ENCODE measurements around the gene REEP6. TPM values are rescaled to one million over a fixed set of nuclear protein-coding genes. Genes with fewer than 3 reads are reported as not detected.

The REEP6 gene
- total RNA-seq, 1 donor from 2014 or later: 1.7 TPM

DNA sequence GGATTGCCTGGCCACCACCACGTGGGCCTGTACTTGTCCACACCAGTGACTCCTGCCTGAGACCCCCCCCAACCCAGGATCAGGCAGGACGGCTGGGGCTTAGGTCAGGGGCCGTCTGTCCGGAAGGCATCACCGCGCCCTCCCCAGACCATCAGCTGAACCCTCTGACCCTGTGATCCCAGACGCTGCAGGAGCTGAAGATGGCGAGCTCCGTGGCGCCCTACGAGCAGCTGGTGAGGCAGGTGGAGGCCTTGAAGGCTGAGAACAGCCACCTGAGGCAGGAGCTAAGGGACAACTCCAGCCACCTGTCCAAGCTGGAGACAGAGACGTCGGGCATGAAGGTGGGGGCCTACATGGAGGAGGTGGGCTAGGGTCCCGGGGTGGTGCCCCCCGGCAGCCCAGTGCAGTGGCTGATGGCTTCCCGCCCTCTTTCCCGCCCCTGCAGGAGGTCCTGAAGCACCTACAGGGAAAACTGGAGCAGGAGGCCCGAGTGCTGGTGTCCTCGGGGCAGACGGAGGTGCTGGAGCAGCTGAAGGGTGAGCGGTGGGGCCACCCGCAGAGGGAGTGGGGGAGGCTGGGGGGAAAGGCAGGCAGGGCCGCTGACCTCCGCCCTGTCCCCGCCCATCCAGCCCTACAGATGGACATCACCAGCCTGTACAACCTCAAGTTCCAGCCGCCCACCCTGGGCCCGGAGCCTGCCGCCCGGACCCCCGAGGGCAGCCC lies 38.0 kb upstream of the REEP6 start:
- DNase-seq: no peak
- intact Hi-C loops (cut with micrococcal nuclease): no loop called here
- Mint-ChIP-seq H3K4me3 (no peak overlapping the region), H3K36me3 (ENCODE audit: low read depth) (peaks cover 2% of the 10 kb centered on the region), H3K27ac (no peak overlapping the region), H3K4me1 (peaks cover 9% of the 10 kb centered on the region), H3K9me3 (no peaks in the 10 kb centered on the region), H3K27me3 (peaks cover 54% of the 10 kb centered on the region)

DNA sequence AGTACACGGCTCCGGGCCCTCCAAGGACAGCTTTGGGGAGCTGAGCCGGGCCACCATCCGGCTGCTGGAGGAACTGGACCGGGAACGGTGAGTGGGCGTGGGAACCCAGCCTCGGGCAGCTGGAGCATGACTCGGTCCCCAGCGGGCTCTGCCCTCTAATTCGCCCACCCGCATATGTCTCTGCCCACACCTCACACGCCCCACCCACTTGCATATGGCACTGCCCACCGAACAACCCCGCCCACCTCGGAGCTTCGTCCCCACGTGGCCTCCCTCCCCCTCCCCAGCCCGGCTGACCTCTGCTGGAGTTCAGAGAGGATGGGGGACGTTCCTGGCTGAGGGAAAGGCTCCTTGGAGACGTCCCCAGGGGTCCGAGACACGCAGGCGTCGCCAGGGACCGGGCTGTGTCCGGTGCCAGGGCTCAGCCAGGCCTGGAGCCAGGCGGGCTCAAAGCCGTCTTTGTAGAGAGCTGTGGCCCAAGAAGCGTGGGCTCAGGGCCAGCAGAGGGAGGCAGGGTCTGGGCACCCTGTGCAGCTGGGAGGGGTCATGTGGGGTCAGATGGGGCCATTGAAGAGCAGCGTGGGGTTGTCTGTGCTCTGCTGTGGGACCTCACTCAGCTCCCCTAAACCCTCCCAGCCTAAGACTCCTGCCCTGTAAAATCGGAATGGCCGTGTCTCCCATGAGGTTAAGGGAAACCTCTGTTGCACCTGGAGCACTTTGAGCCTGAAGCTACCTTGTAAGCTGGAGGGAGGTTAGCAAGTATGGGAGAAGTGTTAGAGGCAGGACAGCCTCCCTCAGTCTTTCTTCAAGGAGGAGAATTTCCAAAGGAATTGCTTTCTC lies 37.2 kb upstream of the REEP6 start:
- Mint-ChIP-seq H3K4me1 (peaks cover 9% of the 10 kb centered on the region), H3K4me3 (no peak overlapping the region), H3K9me3 (no peaks in the 10 kb centered on the region), H3K36me3 (ENCODE audit: low read depth) (peaks cover 2% of the 10 kb centered on the region), H3K27me3 (peaks cover 54% of the 10 kb centered on the region), H3K27ac (no peak overlapping the region)
- no peak for DNase-seq
- intact Hi-C loops (cut with micrococcal nuclease): no loop called here

DNA sequence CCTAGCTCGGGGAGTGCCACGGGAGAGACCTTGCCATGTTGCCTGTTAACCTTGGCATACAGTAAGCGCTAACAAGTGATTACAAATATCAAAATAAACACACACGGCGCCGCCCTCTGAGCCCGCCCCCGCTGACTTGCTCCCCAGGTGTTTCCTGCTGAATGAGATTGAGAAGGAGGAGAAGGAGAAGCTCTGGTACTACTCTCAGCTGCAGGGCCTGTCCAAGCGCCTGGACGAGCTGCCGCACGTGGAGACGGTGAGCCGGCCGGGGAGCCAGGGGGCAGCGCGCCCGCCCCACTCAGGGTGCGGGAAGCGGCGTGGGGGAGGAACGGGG lies 36.0 kb upstream of the REEP6 start:
- Mint-ChIP-seq H3K27ac (no peak overlapping the region), H3K27me3 (peaks cover 52% of the 10 kb centered on the region), H3K4me3 (no peak overlapping the region), H3K36me3 (ENCODE audit: low read depth) (peaks cover 2% of the 10 kb centered on the region), H3K4me1 (peaks cover 9% of the 10 kb centered on the region), H3K9me3 (no peaks in the 10 kb centered on the region)
- intact Hi-C loops (cut with micrococcal nuclease): no loop called here
- no peak for DNase-seq

DNA sequence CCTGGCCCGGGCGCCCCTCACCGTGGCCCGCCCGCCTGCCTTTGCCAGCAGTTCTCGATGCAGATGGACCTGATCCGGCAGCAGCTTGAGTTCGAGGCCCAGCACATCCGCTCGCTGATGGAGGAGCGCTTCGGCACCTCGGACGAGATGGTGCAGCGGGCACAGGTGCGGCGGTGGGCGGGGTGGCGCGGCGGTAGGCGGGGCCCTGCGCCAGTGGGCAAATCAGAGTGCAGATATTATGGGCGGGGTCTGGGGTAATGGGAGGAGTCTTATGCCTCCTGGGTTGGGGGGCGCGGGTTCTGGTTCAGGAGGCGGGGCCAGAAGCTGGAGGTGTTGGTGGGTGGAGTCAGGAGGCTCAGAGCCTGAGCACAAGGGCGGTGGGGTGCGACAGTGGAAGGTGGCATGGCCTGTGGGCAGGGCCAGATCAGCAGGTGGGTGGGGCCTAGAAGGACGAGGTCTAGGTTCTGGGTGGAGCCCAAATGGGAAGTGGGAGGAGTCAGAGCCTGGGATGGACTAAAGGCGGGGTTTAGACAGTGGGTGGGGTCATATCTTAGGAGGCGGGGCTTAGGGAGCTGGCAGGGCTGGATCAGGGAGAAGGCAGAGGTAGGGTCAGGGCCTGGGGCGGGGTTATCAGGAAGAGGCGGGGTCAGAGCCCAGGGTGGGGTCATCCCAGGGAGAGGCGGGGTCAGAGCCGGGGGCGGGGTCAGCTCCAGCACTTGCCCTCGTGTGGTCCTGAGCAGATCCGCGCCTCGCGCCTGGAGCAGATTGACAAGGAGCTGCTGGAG lies 35.5 kb upstream of the REEP6 start:
- intact Hi-C loops (cut with micrococcal nuclease): no loop called here
- H3K9me3 Mint-ChIP-seq: no peaks in the 10 kb centered on the region
- peak; percentile 88 for DNase-seq
- peaks cover 9% of the 10 kb centered on the region for H3K4me1 Mint-ChIP-seq
- H3K27ac Mint-ChIP-seq: peak overlapping the region; percentile 49
- peak overlapping the region; percentile 48 for H3K4me3 Mint-ChIP-seq
- H3K36me3 Mint-ChIP-seq (ENCODE audit: low read depth): peaks cover 2% of the 10 kb centered on the region
- H3K27me3 Mint-ChIP-seq: peaks cover 49% of the 10 kb centered on the region

DNA sequence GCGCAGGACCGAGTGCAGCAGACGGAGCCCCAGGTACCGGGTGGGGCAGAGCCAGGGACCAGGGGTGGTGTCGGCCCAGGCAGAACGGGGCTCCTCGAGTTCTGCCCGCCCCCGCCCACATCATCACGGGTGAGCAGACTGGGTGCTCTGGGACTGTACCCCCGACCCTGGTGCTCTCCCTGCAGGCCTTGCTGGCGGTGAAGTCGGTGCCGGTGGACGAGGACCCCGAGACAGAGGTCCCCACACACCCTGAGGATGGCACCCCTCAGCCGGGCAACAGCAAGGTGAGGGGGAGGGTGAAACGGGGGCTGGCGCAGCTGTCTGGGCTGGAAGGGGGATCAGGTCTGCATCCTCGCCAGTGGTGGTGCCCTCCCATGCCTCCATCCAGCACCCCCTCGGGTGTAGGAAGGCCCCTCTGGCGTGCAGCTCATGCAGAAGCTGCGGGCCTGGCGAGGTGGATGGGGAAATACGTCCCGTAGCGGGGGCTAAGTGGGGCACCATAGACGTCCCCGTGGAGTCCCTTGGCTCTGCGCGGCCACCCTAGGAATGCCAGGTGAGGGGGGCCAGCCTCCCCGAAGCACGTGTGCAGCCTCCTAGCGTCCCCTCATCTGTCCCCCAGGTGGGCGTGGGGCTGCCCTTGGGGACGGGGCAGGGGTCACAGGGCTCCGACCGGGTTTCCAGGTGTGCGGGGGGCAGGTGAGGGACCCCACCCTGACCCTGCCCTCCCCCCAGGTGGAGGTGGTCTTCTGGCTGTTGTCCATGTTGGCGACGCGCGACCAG lies 34.7 kb upstream of the REEP6 start:
- Mint-ChIP-seq H3K4me1 (peaks cover 7% of the 10 kb centered on the region), H3K9me3 (no peaks in the 10 kb centered on the region), H3K36me3 (ENCODE audit: low read depth) (peaks cover 2% of the 10 kb centered on the region), H3K4me3 (no peak overlapping the region), H3K27ac (no peak overlapping the region), H3K27me3 (peaks cover 41% of the 10 kb centered on the region)
- DNase-seq: no peak
- intact Hi-C loops (cut with micrococcal nuclease): no loop called here

DNA sequence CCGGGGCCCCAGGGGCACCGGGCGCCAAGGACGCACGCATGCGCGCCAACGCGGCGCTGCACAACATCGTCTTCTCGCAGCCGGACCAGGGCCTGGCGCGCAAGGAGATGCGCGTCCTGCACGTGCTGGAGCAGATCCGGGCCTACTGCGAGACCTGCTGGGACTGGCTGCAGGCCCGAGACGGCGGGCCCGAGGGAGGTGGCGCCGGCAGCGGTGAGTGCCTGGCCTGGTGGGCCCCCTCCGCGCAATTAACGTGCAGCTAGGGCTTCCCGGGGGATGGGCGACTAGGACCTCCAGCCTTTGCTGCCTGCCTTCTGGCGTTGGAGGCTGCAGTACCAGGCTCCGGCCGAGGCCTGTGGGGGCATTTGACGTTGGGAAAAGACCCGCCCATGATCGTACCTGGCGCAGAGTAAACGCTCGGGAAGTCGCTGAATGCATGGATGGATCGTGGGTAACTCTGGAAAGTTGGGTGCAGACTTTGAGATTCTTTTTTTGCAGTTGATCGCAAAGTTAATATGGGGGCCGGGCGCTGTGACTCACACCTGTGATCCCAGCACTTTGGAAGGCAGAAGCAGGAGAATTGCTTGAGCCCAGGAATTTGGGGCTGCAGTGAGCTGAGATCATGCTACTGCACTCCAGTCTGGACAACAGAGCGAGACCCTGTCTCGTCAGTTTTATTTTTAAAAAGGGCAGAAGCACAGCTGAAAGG lies 33.8 kb upstream of the REEP6 start:
- Mint-ChIP-seq H3K4me3 (no peak overlapping the region), H3K27ac (peak overlapping the region; percentile 37), H3K9me3 (no peaks in the 10 kb centered on the region), H3K4me1 (peaks cover 7% of the 10 kb centered on the region), H3K36me3 (ENCODE audit: low read depth) (peaks cover 2% of the 10 kb centered on the region), H3K27me3 (peaks cover 36% of the 10 kb centered on the region)
- no peak for DNase-seq
- intact Hi-C loops (cut with micrococcal nuclease): no loop called here

DNA sequence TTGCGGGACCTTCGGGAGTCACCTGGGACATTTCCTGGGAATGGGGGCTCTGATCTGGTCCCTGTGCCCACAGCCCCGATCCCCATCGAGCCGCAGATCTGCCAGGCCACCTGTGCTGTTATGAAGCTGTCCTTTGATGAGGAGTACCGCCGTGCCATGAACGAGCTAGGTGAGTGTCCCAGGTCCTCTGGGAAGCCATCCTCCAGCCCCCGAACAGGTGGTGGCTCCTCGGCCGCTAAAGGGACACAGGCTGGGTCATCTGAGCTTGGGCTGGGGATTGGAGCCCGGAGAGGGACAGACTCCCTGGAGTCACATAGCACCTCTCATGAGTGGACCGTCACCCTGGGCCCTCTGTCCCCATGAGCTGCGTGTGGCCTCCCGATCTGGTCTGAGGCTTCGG lies 33.1 kb upstream of the REEP6 start:
- DNase-seq: no peak
- intact Hi-C loops (cut with micrococcal nuclease): no loop called here
- Mint-ChIP-seq H3K4me1 (peaks cover 7% of the 10 kb centered on the region), H3K4me3 (no peak overlapping the region), H3K36me3 (ENCODE audit: low read depth) (peaks cover 2% of the 10 kb centered on the region), H3K27ac (no peak overlapping the region), H3K9me3 (no peaks in the 10 kb centered on the region), H3K27me3 (peaks cover 32% of the 10 kb centered on the region)

DNA sequence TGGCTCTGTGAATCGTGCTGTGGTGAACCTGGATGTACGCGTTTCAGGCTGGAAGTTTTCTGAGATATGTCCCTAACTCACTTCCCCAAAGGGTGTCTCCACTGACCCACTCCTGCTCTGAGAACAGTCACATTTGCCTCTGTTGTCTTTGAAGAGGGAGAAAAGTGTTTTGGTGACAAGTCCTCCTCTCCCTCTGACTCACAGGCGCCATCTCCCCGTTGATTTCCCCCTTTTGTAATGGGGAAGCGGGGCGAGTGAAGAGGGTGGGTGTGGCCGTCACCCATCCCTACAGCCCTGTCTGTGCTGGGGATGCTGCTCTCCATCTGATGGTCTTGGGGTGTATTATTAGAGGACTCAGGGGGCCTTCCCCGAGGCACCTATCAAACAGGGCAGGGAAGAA lies 31.5 kb upstream of the REEP6 start:
- no peak overlapping the region for H3K27ac Mint-ChIP-seq
- peaks cover 25% of the 10 kb centered on the region for H3K27me3 Mint-ChIP-seq
- H3K9me3 Mint-ChIP-seq: no peaks in the 10 kb centered on the region
- no peak for DNase-seq
- intact Hi-C loops (cut with micrococcal nuclease): no loop called here
- H3K4me1 Mint-ChIP-seq: peaks cover 7% of the 10 kb centered on the region
- H3K4me3 Mint-ChIP-seq: no peak overlapping the region
- H3K36me3 Mint-ChIP-seq (ENCODE audit: low read depth): peaks cover 2% of the 10 kb centered on the region

DNA sequence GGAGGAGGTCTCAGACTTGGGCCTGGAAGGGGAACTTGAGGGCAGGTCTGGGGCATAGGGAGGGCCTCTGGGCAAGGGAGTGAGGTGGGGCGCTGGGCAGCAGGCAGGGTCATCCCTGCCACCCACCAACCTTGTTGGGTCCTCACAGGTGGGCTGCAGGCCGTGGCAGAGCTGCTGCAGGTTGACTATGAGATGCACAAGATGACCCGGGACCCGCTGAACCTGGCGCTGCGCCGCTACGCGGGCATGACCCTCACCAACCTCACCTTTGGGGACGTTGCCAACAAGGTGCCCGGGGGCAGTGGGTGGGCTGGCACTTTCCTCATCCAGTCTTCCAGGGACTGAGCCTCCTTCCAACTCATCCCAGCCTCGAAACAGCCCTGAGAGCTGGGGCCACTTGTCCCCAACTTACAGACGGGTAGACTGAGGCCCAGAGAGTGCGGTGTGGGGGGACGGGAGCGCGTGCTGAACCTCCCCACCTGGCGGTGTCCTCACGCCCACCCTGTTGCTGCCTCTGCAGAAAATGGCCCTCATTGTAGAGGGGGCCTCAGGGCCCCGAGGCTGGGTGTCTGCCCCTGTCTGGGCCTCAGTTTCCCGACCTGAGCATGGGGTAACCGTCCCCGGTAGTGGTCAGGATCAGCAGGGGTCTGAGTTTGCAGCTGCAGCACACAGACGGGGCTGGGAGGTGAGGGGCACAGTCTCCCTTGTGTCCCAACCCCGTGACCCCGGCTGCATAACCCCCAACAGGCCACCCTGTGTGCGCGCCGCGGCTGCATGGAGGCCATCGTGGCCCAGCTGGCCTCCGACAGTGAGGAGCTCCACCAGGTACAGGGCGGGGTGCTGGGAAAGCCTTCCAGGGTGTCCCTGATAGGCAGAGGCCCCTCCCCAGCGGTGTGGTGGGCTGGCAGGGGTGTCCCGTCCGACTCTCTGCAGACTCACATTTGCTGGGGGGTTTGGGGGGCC lies 30.7 kb upstream of the REEP6 start:
- H3K27ac Mint-ChIP-seq: no peak overlapping the region
- intact Hi-C loops (cut with micrococcal nuclease): no loop called here
- H3K27me3 Mint-ChIP-seq: peaks cover 20% of the 10 kb centered on the region
- H3K9me3 Mint-ChIP-seq: no peaks in the 10 kb centered on the region
- no peak overlapping the region for H3K4me3 Mint-ChIP-seq
- peaks cover 4% of the 10 kb centered on the region for H3K4me1 Mint-ChIP-seq
- no peak for DNase-seq
- peaks cover 2% of the 10 kb centered on the region for H3K36me3 Mint-ChIP-seq (ENCODE audit: low read depth)

DNA sequence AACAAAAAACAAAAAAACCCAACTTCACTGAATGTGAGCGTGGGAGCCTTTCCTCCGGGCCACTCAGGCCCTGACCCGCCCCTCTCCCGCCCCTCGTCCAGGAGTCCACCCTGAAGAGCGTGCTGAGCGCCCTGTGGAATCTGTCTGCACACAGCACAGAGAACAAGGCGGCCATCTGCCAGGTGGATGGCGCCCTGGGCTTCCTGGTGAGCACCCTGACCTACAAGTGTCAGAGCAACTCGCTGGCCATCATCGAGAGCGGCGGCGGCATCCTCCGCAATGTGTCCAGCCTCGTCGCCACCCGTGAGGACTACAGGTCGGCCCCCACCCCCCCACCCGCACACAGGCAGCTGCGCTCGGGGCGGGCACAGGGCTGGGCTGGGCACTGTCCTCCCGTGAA lies 29.1 kb upstream of the REEP6 start:
- Mint-ChIP-seq H3K4me3 (no peak overlapping the region), H3K9me3 (no peaks in the 10 kb centered on the region), H3K36me3 (ENCODE audit: low read depth) (no peaks in the 10 kb centered on the region), H3K27me3 (peaks cover 15% of the 10 kb centered on the region), H3K27ac (no peak overlapping the region), H3K4me1 (no peaks in the 10 kb centered on the region)
- DNase-seq: no peak
- intact Hi-C loops (cut with micrococcal nuclease): no loop called here

DNA sequence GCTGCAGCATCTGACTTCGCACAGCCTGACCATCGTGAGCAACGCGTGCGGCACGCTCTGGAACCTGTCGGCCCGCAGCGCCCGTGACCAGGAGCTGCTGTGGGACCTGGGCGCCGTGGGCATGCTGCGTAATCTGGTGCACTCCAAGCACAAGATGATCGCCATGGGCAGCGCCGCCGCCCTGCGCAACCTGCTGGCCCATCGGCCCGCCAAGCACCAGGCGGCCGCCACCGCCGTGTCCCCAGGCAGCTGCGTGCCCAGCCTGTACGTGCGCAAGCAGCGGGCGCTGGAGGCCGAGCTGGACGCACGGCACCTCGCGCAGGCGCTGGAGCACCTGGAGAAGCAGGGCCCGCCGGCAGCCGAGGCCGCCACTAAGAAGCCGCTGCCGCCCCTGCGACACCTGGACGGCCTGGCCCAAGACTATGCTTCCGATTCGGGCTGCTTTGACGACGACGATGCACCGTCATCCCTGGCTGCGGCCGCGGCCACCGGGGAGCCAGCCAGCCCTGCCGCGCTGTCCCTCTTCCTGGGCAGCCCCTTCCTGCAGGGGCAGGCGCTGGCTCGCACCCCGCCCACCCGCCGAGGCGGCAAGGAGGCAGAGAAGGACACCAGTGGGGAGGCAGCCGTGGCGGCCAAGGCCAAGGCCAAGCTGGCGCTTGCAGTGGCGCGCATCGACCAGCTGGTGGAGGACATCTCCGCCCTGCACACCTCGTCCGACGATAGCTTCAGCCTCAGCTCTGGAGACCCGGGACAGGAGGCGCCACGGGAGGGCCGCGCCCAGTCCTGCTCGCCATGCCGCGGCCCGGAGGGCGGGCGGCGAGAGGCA lies 25.6 kb upstream of the REEP6 start:
- Mint-ChIP-seq H3K36me3 (ENCODE audit: low read depth) (peaks cover 1% of the 10 kb centered on the region), H3K27ac (no peak overlapping the region), H3K4me1 (no peaks in the 10 kb centered on the region), H3K27me3 (peaks cover 1% of the 10 kb centered on the region), H3K4me3 (no peak overlapping the region), H3K9me3 (no peaks in the 10 kb centered on the region)
- intact Hi-C loops (cut with micrococcal nuclease): loop anchor here (5.0 kb wide), 1 partner anchor 292 kb away; no protein-coding TSS in a partner anchor
- DNase-seq: peak; percentile 72

Measured in activated CD4-positive, alpha-beta T cell treated with anti-CD3 and anti-CD28 coated beads, Interleukin-2, amount 10 ng/mL, durations not matched to agents 24 days and 14 days (primary cell).